H1 (cell line): Measurements from ENCODE around the gene SERGEF. TPM values are rescaled to one million over a fixed set of nuclear protein-coding genes. Genes with fewer than 3 reads are reported as not detected.

Source experiments
- CTCF ChIA-PET: fragments of 300-600 bp; sonication (Branson Sonifier 250); formaldehyde crosslinking; loops from one replicate; lab custom pipeline; 2021; ENCODE audit not compliant: partially characterized antibody; lab: Charles Lee
- POLR2A ChIA-PET: fragments of 300-600 bp; sonication (Branson Sonifier 250); formaldehyde crosslinking; loops from one replicate; lab custom pipeline; 2021; ENCODE audit warnings: inconsistent platforms; ENCODE audit not compliant: partially characterized antibody; lab: Charles Lee
- DNase-seq, 2 experiments: peaks; one replicate each; pipeline versions ENCODE4 v3.0.0 to v3.0.0-alpha.2; 2010 to 2022; ENCODE audit warnings: low spot score in 2 of 2, low read depth in 1 of 2, mixed read lengths in 1 of 2
- FAIRE-seq: peaks from 2 replicates; lab custom pipeline; 2011; peaks lifted over from hg19 to GRCh38; lab: Jason Lieb, UNC
- H2AFZ ChIP-seq: 2 replicates; pipeline ENCODE4 v1.8.1; 2012; ENCODE audit warnings: low read length, inconsistent platforms
- H2AK5ac ChIP-seq: 2 replicates; pipeline ENCODE4 v1.6.1; 2013; ENCODE audit warnings: low read depth, low read length
- H2BK120ac ChIP-seq: replicated peaks from 2 replicates; pipeline ENCODE3; 2013; ENCODE audit warnings: low read depth, low read length, inconsistent platforms
- H2BK12ac ChIP-seq: 2 replicates; pipeline ENCODE4 v1.6.1; 2013; ENCODE audit warnings: low read depth, low read length
- H2BK15ac ChIP-seq: 2 replicates; pipeline ENCODE4 v1.6.1; 2013; ENCODE audit warnings: low read length
- H2BK20ac ChIP-seq: 2 replicates; pipeline ENCODE4 v1.6.1; 2013; ENCODE audit warnings: low read length
- H2BK5ac ChIP-seq: 2 replicates; pipeline ENCODE4 v1.6.1; 2013; ENCODE audit warnings: low read depth, low read length
- H3K14ac ChIP-seq: 2 replicates; pipeline ENCODE4 v1.6.1; 2013; ENCODE audit warnings: inconsistent platforms; ENCODE audit not compliant: insufficient read length
- H3K18ac ChIP-seq: 2 replicates; pipeline ENCODE4 v1.6.1; 2013; ENCODE audit warnings: low read length; ENCODE audit errors: extremely low read depth
- H3K23ac ChIP-seq: 2 replicates; pipeline ENCODE4 v1.6.1; 2013; ENCODE audit warnings: inconsistent platforms; ENCODE audit not compliant: insufficient read length
- H3K23me2 ChIP-seq: 2 replicates; pipeline ENCODE4 v1.6.1; 2013; ENCODE audit warnings: low read depth, low read length
- H3K27ac ChIP-seq: 2 replicates; pipeline ENCODE4 v1.6.1; 2011; ENCODE audit warnings: low read depth, low read length, inconsistent platforms
- H3K27me3 ChIP-seq, 4 experiments: replicated peaks in 1 of 4; 1 replicate in 1 of 4; 2 replicates in 3 of 4; pipeline versions ENCODE4 v1.6.1 to v1.8.1; 2011 to 2013; ENCODE audit warnings: low read length in 3 of 4, mild to moderate bottlenecking in 3 of 4, inconsistent platforms in 2 of 4, mixed read lengths in 2 of 4, moderate library complexity in 1 of 4; ENCODE audit not compliant: control insufficient read depth in 3 of 4, insufficient read depth in 3 of 4; ENCODE audit errors: extremely low read depth in 1 of 4
- H3K36me3 ChIP-seq, 4 experiments: 2 replicates each; pipeline versions ENCODE4 v1.6.1 to v1.8.1; 2011 to 2013; ENCODE audit warnings: mild to moderate bottlenecking in 4 of 4, low read length in 3 of 4, moderate library complexity in 2 of 4, control low read depth in 1 of 4, inconsistent platforms in 1 of 4; ENCODE audit not compliant: insufficient read depth in 4 of 4, control insufficient read depth in 2 of 4
- H3K4ac ChIP-seq: replicated peaks from 2 replicates; pipeline ENCODE3; 2013; ENCODE audit warnings: low read length, low read depth, mixed read lengths, inconsistent platforms; ENCODE audit not compliant: insufficient read length
- H3K4me1 ChIP-seq, 4 experiments: replicated peaks in 1 of 4; 1 replicate in 1 of 4; 2 replicates in 3 of 4; pipeline versions ENCODE4 v1.6.1 to v1.8.1; 2011 to 2013; ENCODE audit warnings: low read length in 3 of 4, inconsistent platforms in 2 of 4, mixed read lengths in 1 of 4; ENCODE audit not compliant: insufficient read depth in 4 of 4, control insufficient read depth in 3 of 4
- H3K4me2 ChIP-seq, 2 experiments: 2 replicates each; pipeline versions ENCODE4 v1.6.1 to v1.8.1; 2011 to 2013; ENCODE audit warnings: low read depth in 2 of 2, low read length in 2 of 2, control low read depth in 1 of 2, inconsistent platforms in 1 of 2, mild to moderate bottlenecking in 1 of 2; ENCODE audit not compliant: insufficient read depth in 1 of 2
- H3K4me3 ChIP-seq, 4 experiments: fragments of 200-600, 300-600 bp in 1 of 4; sonication (generic), shearing (Covaris generic), sonication (Bioruptor Twin) in 1 of 4; 2 replicates each; pipeline versions ENCODE4 v1.5.1 to v1.8.1; 2011 to 2016; ENCODE audit warnings: low read length in 4 of 4, low read depth in 3 of 4, control low read depth in 2 of 4, inconsistent platforms in 2 of 4, mild to moderate bottlenecking in 2 of 4, mixed read lengths in 1 of 4, moderate library complexity in 1 of 4; ENCODE audit not compliant: insufficient read depth in 2 of 4; ENCODE audit errors: extremely low read depth in 1 of 4
- H3K56ac ChIP-seq: replicated peaks from 2 replicates; pipeline ENCODE3; 2013; ENCODE audit warnings: low read depth, mild to moderate bottlenecking, mixed read lengths, low read length, inconsistent platforms; ENCODE audit not compliant: insufficient read length
- H3K79me1 ChIP-seq: 2 replicates; pipeline ENCODE4 v1.6.1; 2013; ENCODE audit warnings: low read depth, low read length, control low read depth
- H3K79me2 ChIP-seq, 2 experiments: 2 replicates each; pipeline versions ENCODE4 v1.6.1 to v1.8.1; 2012 to 2013; ENCODE audit warnings: low read length in 2 of 2, mild to moderate bottlenecking in 2 of 2, inconsistent platforms in 1 of 2; ENCODE audit not compliant: insufficient read depth in 2 of 2, control insufficient read depth in 1 of 2
- H3K9ac ChIP-seq, 4 experiments: replicated peaks in 1 of 4; 1 replicate in 1 of 4; 2 replicates in 3 of 4; pipeline versions ENCODE4 v1.6.1 to v1.8.1; 2011 to 2013; ENCODE audit warnings: low read depth in 3 of 4, low read length in 3 of 4, control low read depth in 2 of 4, mild to moderate bottlenecking in 2 of 4, moderate library complexity in 2 of 4, inconsistent platforms in 1 of 4; ENCODE audit errors: extremely low read depth in 1 of 4
- H3K9me3 ChIP-seq, 2 experiments: 2 replicates each; pipeline versions ENCODE4 v1.6.1 to v1.8.1; 2012 to 2013; ENCODE audit warnings: mild to moderate bottlenecking in 2 of 2, moderate library complexity in 2 of 2, control low read depth in 1 of 2, inconsistent platforms in 1 of 2, low read depth in 1 of 2, low read length in 1 of 2, mixed read lengths in 1 of 2; ENCODE audit not compliant: insufficient read depth in 2 of 2
- H4K20me1 ChIP-seq, 2 experiments: replicated peaks in 1 of 2; 2 replicates each; pipeline versions ENCODE3 to v1.8.1; 2011 to 2013; ENCODE audit warnings: inconsistent platforms in 2 of 2, low read length in 2 of 2, mild to moderate bottlenecking in 1 of 2; ENCODE audit not compliant: insufficient read depth in 2 of 2, control insufficient read depth in 1 of 2
- H4K5ac ChIP-seq: 2 replicates; pipeline ENCODE4 v1.6.1; 2013; ENCODE audit warnings: low read length, low read depth, mixed read lengths, inconsistent platforms; ENCODE audit not compliant: insufficient read length
- H4K8ac ChIP-seq: 2 replicates; pipeline ENCODE4 v1.8.0; 2013; ENCODE audit warnings: mild to moderate bottlenecking, moderate library complexity, low read length, inconsistent platforms; ENCODE audit not compliant: insufficient read depth; ENCODE audit errors: extremely low read depth
- H4K91ac ChIP-seq: replicated peaks from 2 replicates; pipeline ENCODE3; 2013; ENCODE audit warnings: low read length, mixed read lengths, inconsistent platforms; ENCODE audit not compliant: insufficient read length
- BCL11A ChIP-seq, 2 experiments: IDR thresholded peaks; one replicate each; pipeline ENCODE4 v1.6.1; 2011; ENCODE audit warnings: low read depth in 2 of 2, low read length in 2 of 2, mild to moderate bottlenecking in 2 of 2
- CTCF ChIP-seq, 3 experiments: IDR thresholded peaks; 1 replicate in 2 of 3; 2 replicates in 1 of 3; pipeline versions ENCODE4 v1.5.1 to v1.6.1; 2011; ENCODE audit warnings: low read length in 3 of 3, mild to moderate bottlenecking in 3 of 3, inconsistent platforms in 2 of 3, low read depth in 1 of 3, moderate library complexity in 1 of 3; ENCODE audit not compliant: insufficient read depth in 1 of 3; ENCODE audit errors: control extremely low read depth in 1 of 3
- HDAC2 ChIP-seq, 2 experiments: fragments of 300-600 bp in 1 of 2; sonication (generic) in 1 of 2; IDR thresholded peaks; 2 replicates each; pipeline ENCODE4 v1.6.1; 2011 to 2012; ENCODE audit warnings: low read depth in 2 of 2, low read length in 2 of 2, mild to moderate bottlenecking in 2 of 2, moderate library complexity in 2 of 2, borderline replicate concordance in 1 of 2, inconsistent platforms in 1 of 2
- RAD21 ChIP-seq, 2 experiments: IDR thresholded peaks in 1 of 2; conservative IDR thresholded peaks in 1 of 2; 2 replicates each; pipeline ENCODE4 v1.6.1; 2011; ENCODE audit warnings: low read depth in 2 of 2, low read length in 2 of 2, improper control_type of control experiment in 1 of 2, inconsistent platforms in 1 of 2, mild to moderate bottlenecking in 1 of 2, moderate library complexity in 1 of 2
- TAF7 ChIP-seq: optimal IDR thresholded peaks from 2 replicates; pipeline ENCODE3; 2011; ENCODE audit warnings: low read depth, mild to moderate bottlenecking, inconsistent platforms, low read length, moderate library complexity, borderline replicate concordance
- WGBS, 2 experiments: shearing (Covaris generic) in 1 of 2; methylation state at CpG; one replicate each; pipeline versions ENCODE4 v1.1.6 to v1.1.7; 2013 to 2015; ENCODE audit warnings: low lambda C conversion rate in 2 of 2, mixed read lengths in 2 of 2, inconsistent platforms in 1 of 2, low coverage in 1 of 2, missing lambda C conversion rate in 1 of 2; ENCODE audit not compliant: insufficient replicate concordance in 2 of 2, insufficient coverage in 1 of 2, insufficient read length in 1 of 2; ENCODE audit errors: extremely low coverage in 1 of 2, missing lambda C conversion rate in 1 of 2; 5-methylcytosine and 5-hydroxymethylcytosine counted together
- polyA plus RNA-seq, 7 experiments: library from polyadenylated mRNA; depleted of rRNA in 3 of 7; stranded (reverse) in 5 of 7; unstranded in 2 of 7; fragments of >200 nt in 5 of 7; fragments of 200-250 nt in 2 of 7; gene quantifications; 1 replicate in 5 of 7; 2 replicates in 1 of 7; 4 replicates in 1 of 7; pipeline versions ENCODE4 v1.2.1 to v1.2.3, GENCODE V29; 2011 to 2013; ENCODE audit warnings: missing spikeins in 2 of 7, mixed read lengths in 2 of 7
- total RNA-seq: library from RNA; stranded (reverse); fragmentation: NEBNext Ultra II Directional; extraction: Animal tissue kit (Norgen Biotek cat#: 25700); gene quantifications from 2 replicates; pipeline ENCODE4 v1.2.1, GENCODE V29; 2021

SERGEF gene
- total and polyA plus RNA-seq, 2 of the 8 experiments (the other 6 are each of a cell fraction or from before 2014, with no cell fraction given) = 16.6 to 28.8 TPM

DNA sequence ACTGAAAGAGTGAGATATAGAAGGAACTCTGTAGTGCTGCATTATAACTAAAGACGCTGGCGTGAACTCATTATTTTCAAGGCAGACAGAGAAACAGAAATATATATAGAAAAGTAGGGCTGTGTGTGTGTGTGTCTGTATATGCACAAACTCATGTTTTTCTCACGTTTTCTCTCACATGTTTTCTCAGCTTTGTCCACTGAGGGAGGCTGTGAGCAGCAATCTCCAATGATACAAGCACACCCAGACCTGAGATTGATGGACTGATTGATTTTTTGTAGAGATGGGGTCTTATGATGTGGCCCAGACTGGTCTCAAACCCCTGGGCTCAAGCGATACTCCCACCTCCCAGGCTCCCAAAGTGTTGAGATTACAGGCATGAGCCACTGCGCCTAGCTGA, 122.5 kb downstream of the SERGEF start:
- Histone ChIP-seq H3K4ac (no peak overlapping the region), H3K4me3 (no peak overlapping the region), H2AFZ (no peak overlapping the region), H3K79me1 (no peaks in the 10 kb centered on the region), H4K5ac (no peak overlapping the region), H4K20me1 (no peaks in the 10 kb centered on the region), H3K18ac (no peak overlapping the region), H3K79me2 (no peaks in the 10 kb centered on the region), H3K36me3 (no peaks in the 10 kb centered on the region), H2BK20ac (no peak overlapping the region), H2BK15ac (no peak overlapping the region), H3K23ac (no peak overlapping the region), H3K56ac (no peak overlapping the region), H2AK5ac (no peak overlapping the region), H3K27ac (no peak overlapping the region), H2BK5ac (no peak overlapping the region)
- no peak for FAIRE-seq
- 76% methylated on average over 5 of the region's 5 CpGs; no CpG with 5 or more reads in 1 of the 2 experiments for WGBS, 2 experiments
- CTCF ChIA-PET = interaction anchor here (0.9 to 4.2 kb wide), 22 partner anchors 10 to 130 kb away, joined by 3 to 41 read pairs (median 5); no protein-coding TSS in a partner anchor
- TF ChIP-seq HDAC2 (IDR thresholded peaks at IDR 0.05; ENCODE audit: borderline replicate concordance in 1 of 2, low read depth in 2 of 2, low read length in 2 of 2) (no peak), RAD21 (IDR thresholded peaks at IDR 0.05 in 1 of 2, conservative IDR thresholded peaks at IDR 0.05 in 1 of 2; ENCODE audit: low read depth in 2 of 2, low read length in 2 of 2) (peak; percentile 12 to 26; a peak in 2 of 4 replicates), TAF7 (no peak), BCL11A (IDR thresholded peaks at IDR 0.05; ENCODE audit: low read depth in 2 of 2, low read length in 2 of 2) (no peak), CTCF (IDR thresholded peaks at IDR 0.05; ENCODE audit: control extremely low read depth in 1 of 3, insufficient read depth in 1 of 3, low read depth in 1 of 3, low read length in 3 of 3) (peak in 1 of 3 experiments; percentile 31; a peak in 1 of 4 replicates)
- TF ChIP-seq, all 59 proteins: peak for 2
- H2BK120ac ChIP-seq = no peak overlapping the region
- no peak overlapping the region for H4K8ac ChIP-seq
- peaks cover 2 to 12% (median 3%) of the 10 kb centered on the region in 4 experiments; a peak in 3 of 7 replicates for H3K4me1 ChIP-seq
- no peak overlapping the region for H3K14ac ChIP-seq
- no peaks in the 10 kb centered on the region for H3K9me3 ChIP-seq
- no peaks in the 10 kb centered on the region for H3K27me3 ChIP-seq
- H4K91ac ChIP-seq = no peak overlapping the region
- H3K4me2 ChIP-seq = no peak overlapping the region
- POLR2A ChIA-PET = no interaction called here
- no peak overlapping the region for H3K9ac ChIP-seq
- H3K23me2 ChIP-seq = no peaks in the 10 kb centered on the region; the same call in 1 of the 2 replicates
- no peak for DNase-seq
- no peak overlapping the region for H2BK12ac ChIP-seq
